ENCODE measurements around the gene NACA2.

Gene NACA2

GRCh38 chr17:61586031-61586566 lies 4.9 kb downstream of the NACA2 start:
- no peak for TF ChIP-seq TAF1 (IDR thresholded peaks at IDR 0.05; ENCODE audit: borderline replicate concordance, insufficient read depth, low read length)
- TF ChIP-seq POLR2AphosphoS5 (IDR thresholded peaks at IDR 0.05; ENCODE audit: low read depth, low read length), result no peak
- no peak for TF ChIP-seq FOXP2 (optimal IDR thresholded peaks at IDR 0.05; ENCODE audit: borderline replicate concordance, extremely low read depth, extremely low read length, insufficient read depth)
- TF ChIP-seq REST (IDR thresholded peaks at IDR 0.05; ENCODE audit: insufficient read depth in 1 of 2, low read depth in 2 of 2, low read length in 2 of 2), result no peak
- TF ChIP-seq SIN3A (IDR thresholded peaks at IDR 0.05; ENCODE audit: borderline replicate concordance, insufficient read depth, low read length), result no peak

GRCh38 chr17:61584866-61585265 lies 6.2 kb downstream of the NACA2 start:
- TF ChIP-seq POLR2AphosphoS5 (IDR thresholded peaks at IDR 0.05; ENCODE audit: low read depth, low read length) (no peak), FOXP2 (optimal IDR thresholded peaks at IDR 0.05; ENCODE audit: borderline replicate concordance, extremely low read depth, extremely low read length, insufficient read depth) (no peak), SIN3A (IDR thresholded peaks at IDR 0.05; ENCODE audit: borderline replicate concordance, insufficient read depth, low read length) (no peak), REST (IDR thresholded peaks at IDR 0.05; ENCODE audit: insufficient read depth in 1 of 2, low read depth in 2 of 2, low read length in 2 of 2) (no peak), TAF1 (IDR thresholded peaks at IDR 0.05; ENCODE audit: borderline replicate concordance, insufficient read depth, low read length) (no peak)

GRCh38 chr17:61584266-61584665 lies 6.8 kb downstream of the NACA2 start:
- no peak for TF ChIP-seq POLR2AphosphoS5 (IDR thresholded peaks at IDR 0.05; ENCODE audit: low read depth, low read length)
- no peak for TF ChIP-seq TAF1 (IDR thresholded peaks at IDR 0.05; ENCODE audit: borderline replicate concordance, insufficient read depth, low read length)
- no peak for TF ChIP-seq SIN3A (IDR thresholded peaks at IDR 0.05; ENCODE audit: borderline replicate concordance, insufficient read depth, low read length)
- TF ChIP-seq FOXP2 (optimal IDR thresholded peaks at IDR 0.05; ENCODE audit: borderline replicate concordance, extremely low read depth, extremely low read length, insufficient read depth), result no peak
- TF ChIP-seq REST (IDR thresholded peaks at IDR 0.05; ENCODE audit: insufficient read depth in 1 of 2, low read depth in 2 of 2, low read length in 2 of 2), result no peak

- no peak for TF ChIP-seq FOXP2 (optimal IDR thresholded peaks at IDR 0.05; ENCODE audit: borderline replicate concordance, extremely low read depth, extremely low read length, insufficient read depth)
- no peak for TF ChIP-seq REST (IDR thresholded peaks at IDR 0.05; ENCODE audit: insufficient read depth in 1 of 2, low read depth in 2 of 2, low read length in 2 of 2)
- TF ChIP-seq TAF1 (IDR thresholded peaks at IDR 0.05; ENCODE audit: borderline replicate concordance, insufficient read depth, low read length), result no peak
- TF ChIP-seq POLR2AphosphoS5 (IDR thresholded peaks at IDR 0.05; ENCODE audit: low read depth, low read length), result no peak
- no peak for TF ChIP-seq SIN3A (IDR thresholded peaks at IDR 0.05; ENCODE audit: borderline replicate concordance, insufficient read depth, low read length)
Measured at GRCh38 chr17:61583660-61584264, 7.3 kb downstream of the NACA2 start.
